Cerebellar cortex (tissue), 1 donor: ENCODE data around the gene AXIN1.

Experiments
- DNase-seq: peaks from one replicate; pipeline ENCODE4 v3.0.0-alpha.2; 2015; ENCODE audit warnings: low spot score

Gene AXIN1

GRCh38 chr16:352547-353403 lies at the start of gene AXIN1:
AXIN1 (minus strand) TSS chr16:352723; CDS start chr16:347025, 5,698 bp downstream.
- DNase-seq, result peak; percentile 95

GRCh38 chr16:401468-402348 lies 49.2 kb upstream of the AXIN1 start, which contains the start of gene DECR2:
DECR2 (plus strand) TSS chr16:401885; CDS start chr16:401964, 79 bp downstream.
- peak; percentile 90 for DNase-seq

- no peak for DNase-seq
These were observed 47.6 kb upstream of the AXIN1 start for GRCh38 chr16:400061-400591.

GRCh38 chr16:399340-400019 lies 47.0 kb upstream of the AXIN1 start:
- no peak for DNase-seq

GRCh38 chr16:398561-399339 lies 46.2 kb upstream of the AXIN1 start:
- DNase-seq, result no peak

- peak; percentile 71 for DNase-seq
These were observed 45.3 kb upstream of the AXIN1 start for GRCh38 chr16:397736-398332.

GRCh38 chr16:397135-397661 lies 44.7 kb upstream of the AXIN1 start, which contains the start of gene NME4:
NME4 (plus strand) TSS chr16:397199; CDS start chr16:397223, 24 bp downstream.
- DNase-seq, result no peak

GRCh38 chr16:396605-397004 lies 44.1 kb upstream of the AXIN1 start:
- peak; percentile 73 for DNase-seq

- DNase-seq, result no peak
These were observed 43.7 kb upstream of the AXIN1 start for GRCh38 chr16:396199-396598.

- no peak for DNase-seq
These were observed 40.0 kb upstream of the AXIN1 start for GRCh38 chr16:392450-393030.

- DNase-seq, result peak; percentile 73
These were observed 39.4 kb upstream of the AXIN1 start for GRCh38 chr16:391885-392335.

GRCh38 chr16:389352-389751 lies 36.8 kb upstream of the AXIN1 start:
- DNase-seq, result no peak

- DNase-seq, result peak; percentile 63
These were observed 35.5 kb upstream of the AXIN1 start for GRCh38 chr16:387761-388666.

GRCh38 chr16:386641-387156 lies 34.2 kb upstream of the AXIN1 start:
- peak; percentile 64 for DNase-seq

GRCh38 chr16:383326-384051 lies 31.0 kb upstream of the AXIN1 start:
- DNase-seq, result no peak

GRCh38 chr16:381789-382717 lies 29.5 kb upstream of the AXIN1 start, which contains the start of gene PGAP6:
PGAP6 (minus strand) TSS chr16:381978; CDS start chr16:381821, 157 bp downstream.
- DNase-seq, result no peak
